Activated effector memory CD4-positive, alpha-beta T cell treated with Interleukin-2 at 50 U/mL for 16 hours (primary cell): ENCODE data around the gene ORAI3.

Experiments used
- DNase-seq: peaks from one replicate; pipeline ENCODE4 v3.0.0-alpha.2; 2020

Gene ORAI3

DNA sequence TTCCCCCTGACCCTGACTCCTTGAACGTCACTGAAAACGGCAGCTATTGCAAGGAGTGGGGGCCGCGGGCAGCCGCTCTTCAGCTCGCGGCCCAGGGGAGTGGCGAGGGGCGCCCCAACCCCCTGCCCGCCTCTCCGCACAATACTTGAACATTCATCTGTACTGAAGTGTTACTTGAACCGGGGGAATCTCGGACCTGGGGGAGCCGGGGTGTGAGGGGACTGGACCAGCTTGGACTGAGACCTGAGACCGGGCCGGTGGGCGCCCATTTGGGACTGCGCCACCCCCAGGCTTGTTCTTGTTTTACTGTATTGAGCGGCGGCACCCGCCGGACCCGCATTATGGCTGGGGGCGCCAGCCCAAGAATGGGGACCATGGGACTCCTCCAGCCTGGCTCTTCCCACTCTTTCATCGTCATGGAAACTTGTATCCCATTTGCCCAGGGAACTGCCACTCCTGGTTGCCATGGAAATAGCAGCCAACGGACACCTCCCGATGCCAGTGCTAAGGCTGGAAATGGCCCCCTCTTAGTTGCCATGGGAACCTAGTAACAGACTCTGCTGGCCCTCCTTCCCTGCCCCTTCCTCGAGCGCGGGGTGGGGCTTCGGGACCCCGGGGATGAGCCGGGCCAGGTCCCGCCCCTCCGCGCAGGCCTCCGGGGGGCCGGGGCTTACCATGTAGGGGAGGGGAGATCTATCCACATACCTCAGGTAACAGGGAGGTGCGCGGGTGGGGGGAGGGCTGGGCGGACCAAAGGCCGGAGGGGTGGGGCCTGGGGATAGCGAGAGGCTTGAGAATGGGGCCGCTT lies 805 bp upstream of the ORAI3 start:
- no peak for DNase-seq

DNA sequence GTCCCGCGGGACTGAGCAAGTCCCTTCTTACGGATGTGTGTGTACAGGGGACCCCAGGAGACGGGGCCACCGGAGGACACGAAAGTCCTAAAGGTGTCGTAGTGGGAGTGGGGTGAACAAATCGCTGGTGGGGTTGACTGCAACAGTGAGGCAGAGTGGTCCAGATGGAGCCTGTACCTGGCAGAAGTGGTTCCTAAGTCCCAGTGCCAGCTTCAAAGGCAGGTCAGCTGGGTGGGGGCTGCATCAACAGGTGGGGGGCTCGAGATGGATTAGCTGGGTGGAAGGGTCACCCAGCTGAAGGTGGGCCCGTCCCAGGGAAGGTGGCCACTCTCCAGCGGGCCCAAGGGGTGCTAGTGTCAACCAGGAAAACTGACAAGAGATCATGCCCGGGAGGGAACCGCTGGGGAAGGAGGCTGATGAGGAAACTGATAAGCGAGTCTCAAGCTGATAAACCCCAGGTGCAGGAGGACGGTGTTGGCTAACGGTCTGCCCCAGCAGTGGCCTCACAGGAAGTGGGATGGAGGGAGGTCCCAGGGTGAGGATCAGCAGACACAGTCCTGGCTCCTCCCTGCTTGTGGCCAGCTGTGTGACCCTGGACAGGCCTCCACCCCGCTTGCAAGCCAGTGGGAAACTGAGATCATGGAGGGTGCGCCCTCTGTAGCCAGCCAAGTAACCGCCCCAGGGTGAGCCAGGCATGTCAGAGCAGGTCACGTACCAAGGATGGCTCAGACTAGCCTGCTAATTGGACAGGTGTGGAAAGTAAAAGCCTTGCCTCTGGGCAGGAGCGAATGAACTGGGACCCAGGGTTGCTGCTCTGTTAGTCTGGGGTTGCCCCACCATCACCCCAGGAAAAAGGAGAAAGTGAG lies 1.0 kb downstream of the ORAI3 start:
- peak; percentile 14 for DNase-seq

DNA sequence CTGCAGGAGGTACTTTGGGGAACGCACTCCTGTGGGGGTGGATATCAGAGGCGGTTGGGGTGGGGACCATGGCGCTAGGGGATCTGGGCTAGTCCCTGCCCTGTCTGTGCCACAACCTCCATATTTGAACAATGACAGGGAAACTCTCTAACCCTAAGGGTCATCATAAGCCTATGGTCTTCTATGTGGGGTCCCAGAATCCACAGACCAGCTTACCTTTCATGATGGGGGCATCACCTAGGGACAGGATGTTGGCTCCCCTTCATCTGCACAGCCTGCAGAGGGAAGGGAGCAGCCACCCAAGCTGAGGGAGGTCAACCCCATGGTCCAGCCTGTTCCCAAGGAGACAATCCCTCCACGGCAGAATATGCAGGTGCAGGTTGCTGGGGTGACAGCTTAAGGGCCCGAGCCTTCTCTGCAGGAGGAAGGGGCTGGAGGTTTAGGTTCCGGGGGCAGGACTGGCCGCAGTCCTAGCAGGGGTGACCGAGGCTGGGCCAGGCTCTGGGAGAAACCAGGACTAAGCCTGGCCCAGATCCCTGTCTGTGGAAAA lies 1.7 kb downstream of the ORAI3 start:
- no peak for DNase-seq

DNA sequence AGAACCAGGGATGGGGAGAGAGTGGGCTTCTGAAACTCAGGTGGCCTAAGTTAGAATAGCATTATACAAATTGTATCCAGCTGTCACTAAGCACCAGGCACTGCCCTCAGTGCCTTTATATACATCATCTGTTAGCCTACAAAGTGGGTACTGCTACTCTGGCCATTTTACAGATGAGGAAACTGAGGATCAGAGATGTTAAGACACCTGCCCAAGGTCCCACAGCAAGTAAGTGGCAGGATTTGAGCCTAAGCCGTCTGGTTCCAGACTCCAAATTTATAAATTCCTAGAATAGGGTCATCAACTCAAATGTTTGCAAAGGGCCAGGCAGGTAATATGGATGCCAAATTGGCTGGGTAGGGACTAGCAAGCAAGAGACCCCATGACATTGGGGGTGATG lies 2.3 kb downstream of the ORAI3 start:
- no peak for DNase-seq

DNA sequence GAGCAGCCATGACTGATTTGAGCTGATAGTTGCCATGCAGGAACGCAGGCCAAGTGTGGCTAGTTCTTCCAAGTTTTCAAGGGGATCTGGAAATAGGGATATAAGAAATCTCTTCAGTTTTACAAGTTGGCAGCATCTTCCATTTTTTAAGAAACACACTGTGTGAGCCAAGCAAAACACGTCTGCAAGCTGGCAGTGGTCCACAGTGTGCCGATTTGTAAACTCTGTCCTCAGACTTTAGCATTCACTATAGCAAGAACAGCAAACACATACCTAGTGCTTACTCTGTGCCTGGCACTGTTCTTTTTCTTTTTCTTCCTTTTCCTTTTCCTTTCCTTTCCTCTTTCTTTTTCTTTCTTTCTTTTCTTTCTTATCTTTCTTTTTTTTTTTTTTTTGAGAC lies 2.9 kb downstream of the ORAI3 start:
- DNase-seq = no peak

DNA sequence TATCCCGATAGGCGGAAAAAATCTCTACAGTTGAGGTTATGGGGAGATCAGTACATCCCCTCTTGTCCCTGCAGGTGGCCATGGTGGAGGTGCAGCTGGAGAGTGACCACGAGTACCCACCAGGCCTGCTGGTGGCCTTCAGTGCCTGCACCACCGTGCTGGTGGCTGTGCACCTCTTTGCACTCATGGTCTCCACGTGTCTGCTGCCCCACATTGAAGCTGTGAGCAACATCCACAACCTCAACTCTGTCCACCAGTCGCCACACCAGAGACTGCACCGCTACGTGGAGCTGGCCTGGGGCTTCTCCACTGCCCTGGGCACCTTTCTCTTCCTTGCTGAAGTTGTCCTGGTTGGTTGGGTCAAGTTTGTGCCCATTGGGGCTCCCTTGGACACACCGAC lies 4.2 kb downstream of the ORAI3 start:
- no peak for DNase-seq

DNA sequence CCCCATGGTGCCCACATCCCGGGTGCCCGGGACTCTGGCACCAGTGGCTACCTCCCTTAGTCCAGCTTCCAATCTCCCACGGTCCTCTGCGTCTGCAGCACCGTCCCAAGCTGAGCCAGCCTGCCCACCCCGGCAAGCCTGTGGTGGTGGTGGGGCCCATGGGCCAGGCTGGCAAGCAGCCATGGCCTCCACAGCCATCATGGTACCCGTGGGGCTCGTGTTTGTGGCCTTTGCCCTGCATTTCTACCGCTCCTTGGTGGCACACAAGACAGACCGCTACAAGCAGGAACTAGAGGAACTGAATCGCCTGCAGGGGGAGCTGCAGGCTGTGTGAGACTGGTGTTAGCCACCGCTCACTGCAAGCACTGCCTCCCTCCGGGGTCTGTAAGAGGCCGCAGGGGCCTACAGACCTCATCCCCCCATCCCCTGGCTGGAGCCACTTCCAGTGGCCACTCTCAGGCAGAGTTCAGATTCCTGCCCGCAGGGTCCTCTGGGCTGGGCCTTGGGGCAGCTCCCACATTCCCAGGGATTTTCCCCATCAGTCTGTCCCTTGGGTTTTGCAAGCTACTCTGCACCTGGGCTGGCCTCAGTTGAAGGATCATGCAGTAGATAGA lies 4.8 kb downstream of the ORAI3 start:
- DNase-seq = peak; percentile 44

DNA sequence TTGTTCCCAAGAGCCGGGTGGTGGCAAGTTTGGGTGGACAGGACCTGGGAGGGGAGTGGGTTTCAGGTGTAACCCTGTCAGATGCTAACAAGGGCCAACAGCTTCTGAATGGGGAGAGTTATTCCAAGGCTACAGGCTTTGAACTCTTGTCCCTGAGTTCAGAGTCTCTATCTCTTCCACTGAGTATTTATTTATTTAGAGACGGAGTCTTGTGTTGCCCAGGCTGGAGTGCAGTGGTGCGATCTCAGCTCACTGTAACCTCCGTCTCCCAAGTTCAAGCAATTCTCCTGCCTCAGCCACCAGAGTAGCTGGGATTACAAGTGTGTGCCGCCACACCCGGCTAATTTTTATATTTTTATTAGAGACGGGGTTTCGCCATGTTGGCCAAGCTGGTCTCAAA lies 6.1 kb downstream of the ORAI3 start:
- no peak for DNase-seq

- DNase-seq = peak; percentile 78
Measured at GRCh38 chr16:30956601-30957455, 8.0 kb downstream of the ORAI3 start.

- peak; percentile 92 for DNase-seq
Measured at GRCh38 chr16:30957456-30958174, 8.7 kb downstream of the ORAI3 start, which contains the start of gene SETD1A. Gene SETD1A (plus strand): TSS chr16:30957754. CDS start chr16:30958732, 978 bp downstream.

DNA sequence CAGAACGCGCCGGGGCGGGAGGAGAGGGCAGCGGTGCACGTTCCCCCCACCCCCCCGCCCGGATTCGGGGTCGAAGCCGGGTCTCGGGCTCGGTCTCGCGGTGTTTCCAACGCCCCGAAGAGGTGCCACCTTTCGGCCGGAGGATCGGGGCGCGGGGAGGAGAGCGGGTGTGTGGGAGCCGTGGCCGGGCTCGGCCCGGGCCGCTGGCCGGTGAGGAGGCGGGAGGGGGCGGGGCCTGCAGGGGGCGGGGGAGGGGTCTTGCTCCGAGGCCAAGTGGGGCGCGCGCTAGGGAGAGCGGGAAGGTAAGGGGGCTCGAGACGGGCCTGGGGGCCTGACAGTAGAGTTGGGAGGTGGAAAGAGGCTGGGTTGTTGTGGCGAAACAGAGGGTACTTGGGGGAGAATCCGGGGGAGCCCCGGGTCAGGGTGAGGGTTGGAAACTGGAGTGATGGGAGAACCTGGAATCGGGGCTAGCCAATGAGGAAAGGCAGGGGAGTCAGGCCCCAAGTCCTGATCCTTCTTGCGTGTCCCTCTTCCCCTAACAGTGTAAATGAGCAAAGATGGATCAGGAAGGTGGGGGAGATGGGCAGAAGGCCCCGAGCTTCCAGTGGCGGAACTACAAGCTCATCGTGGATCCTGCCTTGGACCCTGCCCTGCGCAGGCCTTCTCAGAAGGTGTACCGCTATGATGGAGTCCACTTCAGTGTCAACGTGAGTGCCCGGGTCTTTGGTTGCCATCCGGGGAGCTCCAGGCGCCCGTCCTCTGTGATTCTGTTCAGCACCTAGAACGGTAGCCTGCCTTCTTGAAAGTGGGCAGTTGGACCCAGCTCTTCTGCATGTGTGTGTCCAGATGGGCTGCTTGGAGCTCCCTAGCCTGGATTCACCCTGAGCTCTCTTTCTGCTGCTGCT lies 9.6 kb downstream of the ORAI3 start:
- no peak for DNase-seq

GRCh38 chr16:30961384-30961783 lies 12.5 kb downstream of the ORAI3 start:
- no peak for DNase-seq

- DNase-seq = no peak
Measured at GRCh38 chr16:30963925-30964511, 15.2 kb downstream of the ORAI3 start.

GRCh38 chr16:30964574-30965226 lies 15.8 kb downstream of the ORAI3 start:
- DNase-seq = no peak

DNA sequence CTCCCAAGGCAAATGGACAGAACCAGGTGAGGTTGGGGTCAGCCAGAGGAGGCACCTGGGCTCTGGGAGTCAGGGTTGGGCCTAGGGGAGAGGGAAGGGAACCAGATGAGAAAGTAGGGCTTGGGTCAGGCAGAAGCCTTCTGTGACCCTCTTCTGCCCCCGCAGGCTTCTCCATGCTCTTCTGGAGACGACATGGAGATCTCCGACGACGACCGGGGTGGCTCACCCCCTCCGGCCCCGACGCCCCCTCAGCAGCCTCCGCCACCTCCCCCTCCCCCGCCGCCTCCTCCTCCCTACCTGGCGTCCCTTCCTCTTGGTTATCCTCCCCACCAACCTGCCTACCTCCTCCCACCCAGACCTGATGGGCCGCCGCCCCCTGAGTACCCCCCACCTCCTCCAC lies 16.6 kb downstream of the ORAI3 start:
- no peak for DNase-seq

- DNase-seq = no peak
Measured at GRCh38 chr16:30966033-30966619, 17.3 kb downstream of the ORAI3 start.

DNA sequence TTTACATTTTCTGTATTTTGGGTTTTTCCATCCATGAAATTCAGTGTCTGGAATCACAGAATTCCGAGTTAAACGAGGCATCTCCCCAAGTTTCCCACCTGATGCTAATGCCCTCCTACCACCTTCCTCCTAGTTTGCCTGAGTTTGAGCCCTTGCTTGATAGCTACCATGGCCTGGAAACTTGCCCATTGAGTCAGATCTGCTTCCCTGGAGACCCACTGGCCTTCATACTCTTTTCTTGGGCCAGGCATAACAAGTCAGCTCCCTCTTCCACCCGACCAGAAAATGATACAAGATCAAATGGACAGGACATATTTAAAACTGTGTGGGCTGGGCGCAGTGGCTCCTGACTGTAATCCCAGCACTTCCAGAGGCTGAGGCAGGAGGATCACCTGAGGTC lies 18.9 kb downstream of the ORAI3 start:
- no peak for DNase-seq

DNA sequence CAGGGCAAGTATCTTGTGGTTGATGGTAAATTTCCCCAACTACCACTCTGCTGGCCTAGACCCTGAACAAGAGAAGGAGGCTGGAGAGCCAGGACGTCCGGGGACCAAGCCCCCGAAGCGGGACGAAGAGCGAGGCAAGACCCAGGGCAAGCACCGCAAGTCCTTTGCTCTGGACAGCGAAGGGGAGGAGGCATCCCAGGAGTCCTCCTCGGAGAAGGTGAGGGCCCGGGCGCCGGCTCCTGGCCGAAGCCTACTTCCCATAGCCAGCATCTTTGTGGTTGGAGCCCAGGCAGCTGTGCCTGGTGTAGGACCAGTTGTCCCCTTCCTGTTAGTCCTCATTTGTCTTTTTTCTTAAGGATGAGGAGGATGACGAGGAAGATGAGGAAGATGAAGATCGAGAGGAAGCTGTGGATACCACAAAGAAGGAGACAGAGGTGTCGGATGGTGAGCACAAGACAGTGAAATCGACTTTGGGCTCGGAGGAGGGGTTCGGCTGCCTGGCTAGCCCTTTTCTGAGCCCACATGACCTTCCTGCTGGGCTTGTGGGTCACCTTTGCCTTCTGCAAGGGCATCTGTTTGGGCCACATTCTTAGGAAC lies 20.5 kb downstream of the ORAI3 start:
- no peak for DNase-seq

- DNase-seq = no peak
Measured at GRCh38 chr16:30971298-30971697, 22.4 kb downstream of the ORAI3 start.
